BLaER1 treated with 17β-estradiol and CSF1 and Interleukin-3, amounts not matched to agents 10 nM and 100 nM (cell line): Measurements from ENCODE around the gene ZGLP1.

Experiments
- H3K27ac ChIP-seq, 11 experiments: shearing (Covaris generic); formaldehyde crosslinking; 2 replicates each; pipeline ENCODE4 v1.8.1; 2022
- H3K27me3 ChIP-seq, 11 experiments: shearing (Covaris generic); formaldehyde crosslinking; 2 replicates each; pipeline ENCODE4 v1.8.1; 2022
- H3K36me3 ChIP-seq, 11 experiments: shearing (Covaris generic); formaldehyde crosslinking; 2 replicates each; pipeline ENCODE4 v1.8.1; 2022
- H3K4me1 ChIP-seq, 10 experiments: shearing (Covaris generic); formaldehyde crosslinking; 2 replicates each; pipeline ENCODE4 v1.8.1; 2022
- H3K4me2 ChIP-seq, 11 experiments: shearing (Covaris generic); formaldehyde crosslinking; 2 replicates each; pipeline ENCODE4 v1.8.1; 2022
- H3K4me3 ChIP-seq, 10 experiments: shearing (Covaris generic); formaldehyde crosslinking; 2 replicates each; pipeline ENCODE4 v1.8.1; 2022
- H3K9ac ChIP-seq, 11 experiments: shearing (Covaris generic); formaldehyde crosslinking; 2 replicates each; pipeline ENCODE4 v1.8.1; 2022
- H3K9me3 ChIP-seq, 11 experiments: shearing (Covaris generic); formaldehyde crosslinking; replicated peaks in 1 of 11; 2 replicates each; pipeline ENCODE4 v1.8.1; 2022
- H4K20me1 ChIP-seq, 11 experiments: shearing (Covaris generic); formaldehyde crosslinking; 2 replicates each; pipeline ENCODE4 v1.8.1; 2022
- Cebpa-rat ChIP-seq, 11 experiments: shearing (Covaris generic); IDR thresholded peaks; 2 replicates each; pipeline ENCODE4 v1.8.1; 2022

The ZGLP1 gene

GRCh38 chr19:10320602-10321416 is 11.2 kb upstream of the ZGLP1 start:
- no peak overlapping the region for H3K4me3 ChIP-seq
- no peaks in the 10 kb centered on the region for H3K27me3 ChIP-seq
- H3K4me2 ChIP-seq: no peak overlapping the region
- H3K9ac ChIP-seq: peak overlapping the region in 5 of 11 experiments; percentile 13 to 71 (median 18); a peak in 6 of 22 replicates
- H3K27ac ChIP-seq: peak overlapping the region in 3 of 11 experiments; percentile 25 to 55 (median 26); a peak in 5 of 22 replicates
- peaks cover 24 to 56% (median 47%) of the 10 kb centered on the region in 10 experiments for H3K4me1 ChIP-seq
- peaks cover 75 to 100% (median 93%) of the 10 kb centered on the region in 11 experiments for H3K36me3 ChIP-seq
- H3K9me3 ChIP-seq: no peaks in the 10 kb centered on the region
- no peak for TF ChIP-seq Cebpa-rat (IDR thresholded peaks at IDR 0.05)
- peaks cover 0 to 95% (median 65%) of the 10 kb centered on the region in 11 experiments; a peak in 21 of 22 replicates for H4K20me1 ChIP-seq

- H3K36me3 ChIP-seq: peaks cover 57 to 82% (median 75%) of the 10 kb centered on the region in 11 experiments
- no peak for TF ChIP-seq Cebpa-rat (IDR thresholded peaks at IDR 0.05)
- H3K27ac ChIP-seq: no peak overlapping the region
- no peaks in the 10 kb centered on the region for H3K27me3 ChIP-seq
- H3K4me2 ChIP-seq: no peak overlapping the region
- no peak overlapping the region for H3K4me3 ChIP-seq
- no peak overlapping the region for H3K9ac ChIP-seq
- H3K4me1 ChIP-seq: peaks cover 31 to 52% (median 42%) of the 10 kb centered on the region in 10 experiments
- H4K20me1 ChIP-seq: peaks cover 0 to 77% (median 47%) of the 10 kb centered on the region in 11 experiments; a peak in 20 of 22 replicates
- H3K9me3 ChIP-seq: no peaks in the 10 kb centered on the region
Observed at GRCh38 chr19:10318807-10319682, 9.4 kb upstream of the ZGLP1 start.

- Histone ChIP-seq H3K4me2 (no peak overlapping the region), H3K9me3 (no peaks in the 10 kb centered on the region), H3K27ac (no peak overlapping the region), H3K4me3 (no peak overlapping the region), H3K27me3 (no peaks in the 10 kb centered on the region), H3K36me3 (peaks cover 57 to 74% (median 67%) of the 10 kb centered on the region in 11 experiments), H3K9ac (no peak overlapping the region), H3K4me1 (peaks cover 20 to 41% (median 31%) of the 10 kb centered on the region in 10 experiments), H4K20me1 (peaks cover 0 to 66% (median 36%) of the 10 kb centered on the region in 11 experiments; a peak in 18 of 22 replicates)
- TF ChIP-seq Cebpa-rat (IDR thresholded peaks at IDR 0.05): no peak
Observed at GRCh38 chr19:10317857-10318462, 8.3 kb upstream of the ZGLP1 start.

GRCh38 chr19:10317045-10317856 is 7.6 kb upstream of the ZGLP1 start:
- H3K9me3 ChIP-seq: no peaks in the 10 kb centered on the region
- H4K20me1 ChIP-seq: peaks cover 0 to 59% (median 29%) of the 10 kb centered on the region in 11 experiments; a peak in 17 of 22 replicates
- H3K36me3 ChIP-seq: peaks cover 54 to 70% (median 60%) of the 10 kb centered on the region in 11 experiments
- no peaks in the 10 kb centered on the region for H3K27me3 ChIP-seq
- no peak overlapping the region; a peak in 1 of 22 replicates for H3K9ac ChIP-seq
- no peak for TF ChIP-seq Cebpa-rat (IDR thresholded peaks at IDR 0.05)
- H3K4me1 ChIP-seq: peaks cover 17 to 34% (median 24%) of the 10 kb centered on the region in 10 experiments
- no peak overlapping the region for H3K27ac ChIP-seq
- no peak overlapping the region for H3K4me2 ChIP-seq
- H3K4me3 ChIP-seq: no peak overlapping the region

GRCh38 chr19:10316229-10317044 is 6.8 kb upstream of the ZGLP1 start:
- Histone ChIP-seq H3K27me3 (no peaks in the 10 kb centered on the region), H3K36me3 (peaks cover 46 to 62% (median 52%) of the 10 kb centered on the region in 11 experiments), H3K4me2 (peak overlapping the region; percentile 89 to 99 (median 97); a peak in 21 of 22 replicates), H3K4me3 (peak overlapping the region in 8 of 10 experiments; percentile 81 to 91 (median 85); a peak in 8 of 20 replicates), H3K9ac (peak overlapping the region in 7 of 11 experiments; percentile 75 to 87 (median 79); a peak in 13 of 22 replicates), H3K4me1 (peaks cover 11 to 26% (median 20%) of the 10 kb centered on the region in 10 experiments; a peak in 19 of 20 replicates), H3K27ac (peak overlapping the region in 4 of 11 experiments; percentile 62 to 76 (median 70); a peak in 3 of 22 replicates), H3K9me3 (no peaks in the 10 kb centered on the region), H4K20me1 (peaks cover 0 to 51% (median 21%) of the 10 kb centered on the region in 11 experiments; a peak in 15 of 22 replicates)
- TF ChIP-seq Cebpa-rat (IDR thresholded peaks at IDR 0.05): no peak

GRCh38 chr19:10315335-10316214 is 6.0 kb upstream of the ZGLP1 start, which contains the start of gene FDX2:
Gene FDX2 (minus strand): TSS chr19:10316015. CDS start chr19:10315996, 19 bp downstream.
- Histone ChIP-seq H3K36me3 (peaks cover 37 to 54% (median 43%) of the 10 kb centered on the region in 11 experiments), H3K9me3 (no peaks in the 10 kb centered on the region), H3K9ac (peak within 1 kb of the TSS; percentile 72 to 87 (median 79)), H3K4me2 (peak within 1 kb of the TSS; percentile 89 to 99 (median 97)), H3K27me3 (no peaks in the 10 kb centered on the region), H3K27ac (peak within 1 kb of the TSS in 9 of 11 experiments; percentile 49 to 76 (median 70); a peak in 18 of 22 replicates), H3K4me3 (peak within 1 kb of the TSS; percentile 69 to 91 (median 84)), H3K4me1 (peaks cover 12 to 30% (median 25%) of the 10 kb centered on the region in 10 experiments; a peak in 19 of 20 replicates), H4K20me1 (peaks cover 0 to 42% (median 13%) of the 10 kb centered on the region in 11 experiments; a peak in 12 of 22 replicates)
- no peak for TF ChIP-seq Cebpa-rat (IDR thresholded peaks at IDR 0.05)
